Ishikawa (cell line): ENCODE data around the gene PPP2R5E.

ENCODE experiments used
- CEBPB ChIP-seq: IDR thresholded peaks from 2 replicates; pipeline ENCODE4 v1.6.1; 2012
- CREB1 ChIP-seq: IDR thresholded peaks from 2 replicates; pipeline ENCODE4 v1.6.1; 2012; ENCODE audit warnings: low read depth
- EGR1 ChIP-seq: IDR thresholded peaks from 2 replicates; pipeline ENCODE4 v1.6.1; 2012
- EP300 ChIP-seq: IDR thresholded peaks from 2 replicates; pipeline ENCODE4 v1.6.1; 2012; ENCODE audit warnings: borderline replicate concordance
- FOXM1 ChIP-seq: IDR thresholded peaks from 2 replicates; pipeline ENCODE4 v1.6.1; 2012; ENCODE audit warnings: low read depth, borderline replicate concordance
- MAX ChIP-seq: IDR thresholded peaks from 2 replicates; pipeline ENCODE4 v1.6.1; 2012
- NFIC ChIP-seq: IDR thresholded peaks from 2 replicates; pipeline ENCODE4 v1.6.1; 2012
- RAD21 ChIP-seq: IDR thresholded peaks from 2 replicates; pipeline ENCODE4 v1.6.1; 2012; ENCODE audit warnings: low read depth
- REST ChIP-seq: IDR thresholded peaks from 2 replicates; pipeline ENCODE4 v1.6.1; 2012; ENCODE audit warnings: low read depth, mild to moderate bottlenecking
- TAF1 ChIP-seq: IDR thresholded peaks from 2 replicates; pipeline ENCODE4 v1.6.1; 2012; ENCODE audit warnings: low read depth, mild to moderate bottlenecking
- TCF12 ChIP-seq: IDR thresholded peaks from 2 replicates; pipeline ENCODE4 v1.6.1; 2012; ENCODE audit warnings: low read depth
- TEAD4 ChIP-seq: IDR thresholded peaks from 2 replicates; pipeline ENCODE4 v1.6.1; 2012
- USF1 ChIP-seq: IDR thresholded peaks from 2 replicates; pipeline ENCODE4 v1.6.1; 2012
- YY1 ChIP-seq: IDR thresholded peaks from 2 replicates; pipeline ENCODE4 v1.6.1; 2012; ENCODE audit warnings: low read depth
- ZBTB7A ChIP-seq: IDR thresholded peaks from 2 replicates; pipeline ENCODE4 v1.6.1; 2012; ENCODE audit warnings: low read depth

The PPP2R5E gene

GRCh38 chr14:63413009-63413408 lies 130.2 kb downstream of the PPP2R5E start:
- TF ChIP-seq NFIC, result no peak
- no peak for TF ChIP-seq CEBPB
- no peak for TF ChIP-seq ZBTB7A
- TF ChIP-seq YY1, result no peak
- peak; percentile 76 for TF ChIP-seq REST

- TF ChIP-seq EP300 (no peak), NFIC (no peak), RAD21 (no peak), FOXM1 (no peak), YY1 (no peak), CREB1 (no peak), CEBPB (no peak)
These were observed 136.8 kb downstream of the PPP2R5E start for GRCh38 chr14:63406333-63406732.

GRCh38 chr14:63405715-63406114 lies 137.5 kb downstream of the PPP2R5E start:
- TF ChIP-seq MAX (no peak), FOXM1 (no peak), RAD21 (no peak), TEAD4 (no peak), NFIC (no peak), CEBPB (no peak), CREB1 (no peak), TAF1 (no peak), ZBTB7A (no peak)

GRCh38 chr14:63404906-63405305 lies 138.3 kb downstream of the PPP2R5E start:
- no peak for TF ChIP-seq ZBTB7A

GRCh38 chr14:63401646-63402045 lies 141.5 kb downstream of the PPP2R5E start:
- TF ChIP-seq CEBPB, result no peak
- no peak for TF ChIP-seq TEAD4
- TF ChIP-seq EGR1, result no peak
- TF ChIP-seq USF1, result no peak
- TF ChIP-seq REST, result no peak

- no peak for TF ChIP-seq TAF1
- TF ChIP-seq YY1, result no peak
- TF ChIP-seq NFIC, result no peak
- no peak for TF ChIP-seq FOXM1
- no peak for TF ChIP-seq EGR1
- TF ChIP-seq ZBTB7A, result no peak
- TF ChIP-seq TEAD4, result no peak
- no peak for TF ChIP-seq REST
- TF ChIP-seq RAD21, result no peak
- TF ChIP-seq CREB1, result no peak
- no peak for TF ChIP-seq TCF12
- no peak for TF ChIP-seq EP300
These were observed 144.2 kb downstream of the PPP2R5E start for GRCh38 chr14:63398952-63399351.

GRCh38 chr14:63394841-63395240 lies 148.3 kb downstream of the PPP2R5E start:
- TF ChIP-seq ZBTB7A (no peak), FOXM1 (no peak), CEBPB (no peak), CREB1 (no peak)
